HEK293 (cell line): ENCODE results near the gene LHFPL2.

ENCODE experiments used
- CTCF ChIP-seq: fragments of 450-650 bp; formaldehyde crosslinking; IDR thresholded peaks from 2 replicates; pipeline ENCODE4 v1.5.1; 2016; ENCODE audit warnings: missing biosample characterization, missing genetic modification characterization
- PATZ1 ChIP-seq: fragments of 450-650 bp; formaldehyde crosslinking; IDR thresholded peaks from 2 replicates; pipeline ENCODE4 v1.5.1; 2016; ENCODE audit warnings: missing biosample characterization, missing genetic modification characterization
- PRDM10 ChIP-seq: fragments of 450-650 bp; formaldehyde crosslinking; IDR thresholded peaks from 2 replicates; pipeline ENCODE4 v1.5.1; 2016; ENCODE audit warnings: missing biosample characterization, missing genetic modification characterization
- TSHZ1 ChIP-seq: fragments of 450-650 bp; formaldehyde crosslinking; IDR thresholded peaks from 2 replicates; pipeline ENCODE4 v1.5.1; 2016; ENCODE audit warnings: missing biosample characterization, missing genetic modification characterization, borderline replicate concordance
- ZBTB21 ChIP-seq: fragments of 450-650 bp; formaldehyde crosslinking; IDR thresholded peaks from 2 replicates; pipeline ENCODE4 v1.5.1; 2017; ENCODE audit warnings: missing biosample characterization, missing genetic modification characterization
- ZNF449 ChIP-seq: fragments of 450-650 bp; formaldehyde crosslinking; IDR thresholded peaks from 2 replicates; pipeline ENCODE4 v1.5.1; 2017; ENCODE audit warnings: missing biosample characterization, mild to moderate bottlenecking, missing genetic modification characterization, moderate library complexity
- ZNF488 ChIP-seq: fragments of 450-650 bp; formaldehyde crosslinking; IDR thresholded peaks from 2 replicates; pipeline ENCODE4 v1.5.1; 2016; ENCODE audit warnings: missing biosample characterization, missing genetic modification characterization

GRCh38 chr5:78508186-78508765 lies 140.3 kb downstream of the LHFPL2 start:
- TF ChIP-seq CTCF (tag by site-specific recombination) (no peak), PATZ1 (peak; percentile 67), ZNF449 (tag by site-specific recombination) (peak; percentile 23; the same call in 1 of the 2 replicates), ZBTB21 (tag by site-specific recombination) (no peak; the same call in 1 of the 2 replicates), PRDM10 (tag by site-specific recombination) (peak; percentile 65), TSHZ1 (tag by site-specific recombination) (peak; percentile 25; the same call in 1 of the 2 replicates), ZNF488 (peak; percentile 81; the same call in 1 of the 2 replicates)
